Lung (tissue), 12 donors: Measurements from ENCODE around the gene LUZP1. TPM values are rescaled to one million over a fixed set of nuclear protein-coding genes. Genes with fewer than 3 reads are reported as not detected.

Source experiments
- ATAC-seq: fragments of 200-7000 bp; cut with Tn5 transposase; one replicate; pipeline ENCODE4 v1.9.1; 2020; ENCODE audit warnings: moderate number of reproducible peaks; ENCODE audit not compliant: insufficient read depth, low FRiP score
- DNase-seq, 3 donors: peaks; one replicate each; pipeline ENCODE4 v3.0.0-alpha.2; 2013 to 2017
- H3K27ac ChIP-seq, 2 donors: one replicate each; pipeline ENCODE4 v1.5.1; 2013; ENCODE audit warnings: mild to moderate bottlenecking in 2 of 2, moderate library complexity in 2 of 2, control low read depth in 1 of 2, inconsistent platforms in 1 of 2, low read depth in 1 of 2, low read length in 1 of 2
- H3K27me3 ChIP-seq, 3 donors: one replicate each; pipeline ENCODE4 v1.5.1; 2013; ENCODE audit warnings: low read length in 2 of 3; ENCODE audit not compliant: control insufficient read depth in 3 of 3, insufficient read depth in 3 of 3
- H3K36me3 ChIP-seq, 4 donors: one replicate each; pipeline ENCODE4 v1.5.1; 2013; ENCODE audit warnings: low read length in 4 of 4, mild to moderate bottlenecking in 1 of 4, moderate library complexity in 1 of 4; ENCODE audit not compliant: control insufficient read depth in 4 of 4, insufficient read depth in 4 of 4
- H3K4me1 ChIP-seq, 5 donors: one replicate each; pipeline ENCODE4 v1.5.1; 2013; ENCODE audit warnings: low read length in 5 of 5, mild to moderate bottlenecking in 2 of 5, moderate library complexity in 1 of 5; ENCODE audit not compliant: control insufficient read depth in 5 of 5, insufficient read depth in 5 of 5
- H3K4me3 ChIP-seq: one replicate; pipeline ENCODE4 v1.5.1; 2013; ENCODE audit warnings: mild to moderate bottlenecking, control low read depth, moderate library complexity
- H3K9ac ChIP-seq, 2 donors: one replicate each; pipeline ENCODE4 v1.5.1; 2013; ENCODE audit warnings: low read length in 2 of 2, control low read depth in 1 of 2; ENCODE audit not compliant: insufficient read depth in 1 of 2
- H3K9me3 ChIP-seq, 4 donors: one replicate each; pipeline ENCODE4 v1.5.1; 2013; ENCODE audit warnings: low read length in 3 of 4, mild to moderate bottlenecking in 1 of 4, moderate library complexity in 1 of 4; ENCODE audit not compliant: control insufficient read depth in 4 of 4, insufficient read depth in 3 of 4
- WGBS, 2 donors: extraction: QIAGEN DNeasy Blood & Tissue Kit; methylation state at CpG; one replicate each; pipeline ENCODE4 v1.1.7; 2013; 5-methylcytosine and 5-hydroxymethylcytosine counted together
- polyA plus RNA-seq, 2 donors: library from polyadenylated mRNA; stranded (reverse); fragments of 200-250 nt; gene quantifications; one replicate each; pipeline ENCODE4 v1.2.1, GENCODE V29; 2013
- total RNA-seq, 2 donors: library from RNA; depleted of rRNA in 1 of 2; stranded (reverse); fragments of >200 nt in 1 of 2; gene quantifications; one replicate each; pipeline ENCODE4 v1.2.1, GENCODE V29; 2014 to 2021
- TF ChIP-seq, protein P1 (sequence below): IDR thresholded peaks from 2 replicates; pipeline ENCODE4 v1.5.1; 2012; ENCODE audit warnings: mild to moderate bottlenecking; ENCODE audit errors: control extremely low read depth, extremely low read depth
- donor health status: control.
- donor health status: control.
- donor health status: Bipolar disorder and iron deficiency.
- donor health status: healthy.
- donor health status: DM: yes; HTN: yes; CAD: no.

LUZP1 gene
- total and polyA plus RNA-seq, 4 donors, result 4.0 to 27.5 (median 17.7) TPM

DNA sequence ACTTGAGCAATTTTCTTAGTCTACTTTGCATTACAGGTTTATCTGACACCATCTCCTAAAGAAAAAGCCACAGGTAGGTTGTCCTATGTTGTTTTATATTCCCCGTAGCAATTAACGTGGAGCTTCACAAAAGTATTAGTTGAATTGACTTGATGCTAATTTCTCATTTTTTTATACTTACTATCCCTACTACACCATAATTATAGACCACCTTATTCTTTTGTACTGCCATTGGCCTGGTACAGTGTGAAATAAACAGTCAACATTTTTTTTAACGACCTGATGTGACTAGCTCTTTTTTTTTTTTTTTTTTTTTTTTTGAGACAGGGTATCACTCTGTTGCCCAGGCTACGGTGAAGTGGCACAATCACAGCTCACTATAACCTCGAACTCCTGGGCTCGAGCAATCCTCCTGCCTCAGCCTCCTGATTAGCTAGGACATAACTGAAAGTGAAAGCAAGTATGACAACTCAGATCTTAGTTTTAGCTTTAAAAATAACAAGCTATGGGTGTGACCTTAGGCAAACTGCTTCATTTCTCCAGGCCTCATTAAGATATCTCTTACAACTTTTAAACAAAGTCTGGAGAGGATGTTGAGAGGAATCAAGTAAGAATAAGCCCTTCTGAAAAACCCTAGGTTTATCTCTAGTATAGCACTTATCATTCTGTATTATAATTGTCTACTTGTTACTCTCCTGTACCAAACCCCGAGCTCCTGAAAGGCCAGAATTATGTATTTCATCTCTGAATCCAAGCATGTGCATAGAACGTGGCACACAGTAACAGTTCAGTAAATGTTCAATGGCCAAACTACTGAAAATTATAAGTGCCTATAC, 49.5 kb downstream of the LUZP1 start:
- DNase-seq (no peak), ATAC-seq (no peak)
- TF ChIP-seq, protein P1, sequence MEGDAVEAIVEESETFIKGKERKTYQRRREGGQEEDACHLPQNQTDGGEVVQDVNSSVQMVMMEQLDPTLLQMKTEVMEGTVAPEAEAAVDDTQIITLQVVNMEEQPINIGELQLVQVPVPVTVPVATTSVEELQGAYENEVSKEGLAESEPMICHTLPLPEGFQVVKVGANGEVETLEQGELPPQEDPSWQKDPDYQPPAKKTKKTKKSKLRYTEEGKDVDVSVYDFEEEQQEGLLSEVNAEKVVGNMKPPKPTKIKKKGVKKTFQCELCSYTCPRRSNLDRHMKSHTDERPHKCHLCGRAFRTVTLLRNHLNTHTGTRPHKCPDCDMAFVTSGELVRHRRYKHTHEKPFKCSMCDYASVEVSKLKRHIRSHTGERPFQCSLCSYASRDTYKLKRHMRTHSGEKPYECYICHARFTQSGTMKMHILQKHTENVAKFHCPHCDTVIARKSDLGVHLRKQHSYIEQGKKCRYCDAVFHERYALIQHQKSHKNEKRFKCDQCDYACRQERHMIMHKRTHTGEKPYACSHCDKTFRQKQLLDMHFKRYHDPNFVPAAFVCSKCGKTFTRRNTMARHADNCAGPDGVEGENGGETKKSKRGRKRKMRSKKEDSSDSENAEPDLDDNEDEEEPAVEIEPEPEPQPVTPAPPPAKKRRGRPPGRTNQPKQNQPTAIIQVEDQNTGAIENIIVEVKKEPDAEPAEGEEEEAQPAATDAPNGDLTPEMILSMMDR, result no peak
- H3K27ac ChIP-seq, result no peak overlapping the region
- H3K4me3 ChIP-seq, result no peak overlapping the region
- H3K9ac ChIP-seq, result peak overlapping the region in 1 of 2 donors; percentile 4
- no peaks in the 10 kb centered on the region for H3K36me3 ChIP-seq
- H3K4me1 ChIP-seq, result peaks cover 7 to 41% (median 21%) of the 10 kb centered on the region in 5 donors
- 48 to 49% methylated on average over 8 of the region's 8 CpGs for WGBS, 2 donors
- H3K9me3 ChIP-seq, result no peaks in the 10 kb centered on the region
- H3K27me3 ChIP-seq, result no peaks in the 10 kb centered on the region

DNA sequence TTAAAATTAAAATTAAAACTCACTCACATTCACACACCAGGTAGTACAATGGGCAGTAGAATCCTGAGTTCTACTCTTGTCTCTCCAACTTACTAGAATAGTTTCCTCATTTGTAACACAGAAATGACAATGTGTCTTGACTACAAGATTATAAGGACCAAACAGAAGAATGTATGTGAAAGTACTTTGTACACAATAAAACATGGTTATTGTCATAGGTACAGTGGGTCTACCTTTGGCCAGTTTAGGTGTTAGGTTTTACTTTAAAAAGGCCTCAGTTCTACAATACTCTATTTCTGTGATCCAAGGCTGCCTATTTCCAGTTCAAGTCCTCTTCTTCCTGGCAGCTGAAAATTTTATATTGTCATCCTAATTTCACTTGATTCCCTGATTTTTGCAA, 50.2 kb downstream of the LUZP1 start:
- ATAC-seq (no peak), DNase-seq (no peak)
- H3K4me3 ChIP-seq, result no peak overlapping the region
- H3K36me3 ChIP-seq, result no peaks in the 10 kb centered on the region
- H3K4me1 ChIP-seq, result peaks cover 7 to 34% (median 19%) of the 10 kb centered on the region in 5 donors
- no peak overlapping the region for H3K9ac ChIP-seq
- no peaks in the 10 kb centered on the region for H3K27me3 ChIP-seq
- TF ChIP-seq, protein P1, result no peak
- H3K9me3 ChIP-seq, result no peaks in the 10 kb centered on the region
- no peak overlapping the region for H3K27ac ChIP-seq

DNA sequence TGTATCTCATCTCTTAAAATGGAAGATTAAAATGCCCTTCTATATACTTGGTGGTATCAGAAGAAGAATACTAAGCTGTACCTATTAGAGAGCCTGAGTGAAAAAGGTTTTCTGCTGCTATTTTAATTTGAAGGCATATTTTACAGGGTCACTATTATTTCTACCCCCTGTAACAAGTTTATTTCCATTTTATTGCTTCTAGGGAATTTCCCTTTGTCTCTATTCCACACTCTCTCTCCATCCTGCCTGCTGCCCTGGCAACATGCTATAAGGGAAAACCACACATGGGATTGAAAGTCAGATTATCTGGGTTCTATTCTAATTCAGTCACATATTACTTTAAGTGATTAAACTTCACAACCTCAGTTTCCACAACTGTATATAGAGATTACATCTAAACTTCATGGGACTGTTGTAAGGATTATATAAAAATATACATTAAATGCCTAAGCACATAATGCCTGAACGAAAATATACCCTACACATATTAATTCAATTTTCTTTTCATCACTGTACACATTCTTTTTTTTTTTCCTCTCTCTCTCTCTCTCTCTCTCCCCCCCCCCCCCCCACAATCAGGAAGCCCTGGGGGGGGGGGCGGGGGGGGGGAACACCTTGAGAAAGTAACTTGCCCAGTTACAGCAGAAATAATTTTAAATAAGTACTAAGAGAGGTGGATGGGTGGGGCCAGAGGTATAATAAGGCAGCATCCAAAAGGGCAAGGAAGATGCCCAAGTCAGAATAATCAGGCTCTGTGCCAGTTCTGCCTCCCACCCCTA, 51.5 kb downstream of the LUZP1 start:
- Histone ChIP-seq H3K4me3 (no peak overlapping the region), H3K4me1 (peaks cover 6 to 31% (median 12%) of the 10 kb centered on the region in 5 donors), H3K9ac (no peak overlapping the region), H3K27ac (no peak overlapping the region), H3K9me3 (no peaks in the 10 kb centered on the region), H3K27me3 (no peaks in the 10 kb centered on the region), H3K36me3 (no peaks in the 10 kb centered on the region)
- TF ChIP-seq, protein P1, result no peak
- WGBS, 2 donors, result 54 to 86% methylated on average over 1 to 2 of the region's 2 CpGs
- DNase-seq (no peak), ATAC-seq (no peak)
